ENCODE results near the gene GALNT11.

- no peak for TF ChIP-seq YY1 (IDR thresholded peaks at IDR 0.05; ENCODE audit: insufficient read depth, insufficient read length)
- no peak for TF ChIP-seq SUZ12 (IDR thresholded peaks at IDR 0.05; ENCODE audit: extremely low read depth, insufficient read depth, insufficient read length)
Measured at GRCh38 chr7:152145853-152146466, 120.5 kb downstream of the GALNT11 start.

All from NT2/D1 (cell line).